AG09319 (cell line): ENCODE data around the gene LRRC27.

Experiments
- DNase-seq: peaks from one replicate; pipeline ENCODE4 v3.0.0-alpha.2; 2010; ENCODE audit warnings: low read depth; ENCODE audit errors: extremely low read depth
- TF ChIP-seq, protein P1 (sequence below): IDR thresholded peaks from 2 replicates; pipeline ENCODE4 v1.5.1; 2011; ENCODE audit warnings: low read depth, mild to moderate bottlenecking, inconsistent platforms, low read length, moderate library complexity

Gene LRRC27

DNA sequence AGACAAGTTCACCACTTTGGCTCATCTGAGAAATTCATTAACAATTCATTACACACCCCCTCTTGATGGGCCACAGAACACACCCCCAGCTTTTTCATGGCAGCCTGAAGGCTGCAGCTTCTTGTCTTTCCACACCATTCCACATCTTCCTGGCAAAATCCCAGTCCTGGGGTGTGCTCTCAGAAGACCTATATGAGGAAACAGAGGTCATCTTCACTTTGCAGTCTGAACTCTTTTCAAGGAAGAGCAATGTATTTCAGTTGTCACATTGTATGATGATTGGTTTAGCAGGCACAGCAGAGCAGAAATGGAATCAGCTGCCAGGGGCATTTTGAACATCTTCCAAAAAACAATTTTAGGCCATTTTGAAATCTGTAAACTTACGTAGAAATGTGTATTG is 7.8 kb upstream of the LRRC27 start:
- TF ChIP-seq, protein P1, sequence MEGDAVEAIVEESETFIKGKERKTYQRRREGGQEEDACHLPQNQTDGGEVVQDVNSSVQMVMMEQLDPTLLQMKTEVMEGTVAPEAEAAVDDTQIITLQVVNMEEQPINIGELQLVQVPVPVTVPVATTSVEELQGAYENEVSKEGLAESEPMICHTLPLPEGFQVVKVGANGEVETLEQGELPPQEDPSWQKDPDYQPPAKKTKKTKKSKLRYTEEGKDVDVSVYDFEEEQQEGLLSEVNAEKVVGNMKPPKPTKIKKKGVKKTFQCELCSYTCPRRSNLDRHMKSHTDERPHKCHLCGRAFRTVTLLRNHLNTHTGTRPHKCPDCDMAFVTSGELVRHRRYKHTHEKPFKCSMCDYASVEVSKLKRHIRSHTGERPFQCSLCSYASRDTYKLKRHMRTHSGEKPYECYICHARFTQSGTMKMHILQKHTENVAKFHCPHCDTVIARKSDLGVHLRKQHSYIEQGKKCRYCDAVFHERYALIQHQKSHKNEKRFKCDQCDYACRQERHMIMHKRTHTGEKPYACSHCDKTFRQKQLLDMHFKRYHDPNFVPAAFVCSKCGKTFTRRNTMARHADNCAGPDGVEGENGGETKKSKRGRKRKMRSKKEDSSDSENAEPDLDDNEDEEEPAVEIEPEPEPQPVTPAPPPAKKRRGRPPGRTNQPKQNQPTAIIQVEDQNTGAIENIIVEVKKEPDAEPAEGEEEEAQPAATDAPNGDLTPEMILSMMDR: no peak
- no peak for DNase-seq

DNA sequence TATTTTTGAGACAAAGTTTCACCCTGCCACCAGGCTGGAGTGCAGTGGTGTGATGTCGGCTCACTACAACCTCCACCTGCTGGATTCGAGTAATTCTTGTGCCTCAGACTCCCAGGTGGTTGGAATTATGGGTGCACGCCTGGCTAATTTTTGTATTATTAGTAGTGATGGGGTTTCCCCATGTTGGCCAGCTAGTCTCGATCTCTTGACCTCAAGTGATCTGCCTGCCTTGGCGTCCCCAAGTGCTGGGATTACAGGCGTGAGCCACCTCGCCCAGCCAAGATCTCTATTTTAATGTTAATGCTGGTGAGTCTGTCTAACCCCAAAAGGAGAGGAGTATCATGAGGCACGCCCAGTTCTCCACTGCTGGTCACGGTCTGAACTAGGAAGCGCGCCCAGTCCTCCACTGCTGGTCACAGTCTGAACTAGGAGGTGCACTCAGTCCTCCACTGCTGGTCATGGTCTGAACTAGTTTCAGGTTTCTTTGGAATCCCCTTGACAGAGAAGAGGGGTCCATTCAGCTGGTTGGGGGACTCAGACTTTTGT is 5.6 kb upstream of the LRRC27 start:
- DNase-seq: no peak
- TF ChIP-seq, protein P1: no peak

DNA sequence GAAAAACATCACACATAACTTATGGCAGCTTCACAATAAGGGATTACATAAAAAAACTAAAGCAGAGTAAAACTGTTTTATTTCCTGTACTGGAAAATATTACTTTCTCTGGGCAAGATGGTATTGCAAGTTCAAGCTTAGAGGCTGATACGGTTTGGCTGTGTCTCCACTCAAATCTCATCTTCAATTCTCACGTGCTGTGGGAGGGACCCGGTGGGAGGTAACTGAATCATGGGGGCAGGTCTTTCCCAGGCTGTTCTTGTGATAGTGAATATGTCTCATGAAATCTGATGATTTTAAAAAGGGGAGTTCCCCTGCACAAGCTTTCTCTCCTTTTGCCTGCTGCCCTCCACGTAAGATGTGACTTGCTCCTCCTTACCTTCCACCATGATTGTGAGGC is 5.1 kb upstream of the LRRC27 start:
- TF ChIP-seq, protein P1: no peak

DNA sequence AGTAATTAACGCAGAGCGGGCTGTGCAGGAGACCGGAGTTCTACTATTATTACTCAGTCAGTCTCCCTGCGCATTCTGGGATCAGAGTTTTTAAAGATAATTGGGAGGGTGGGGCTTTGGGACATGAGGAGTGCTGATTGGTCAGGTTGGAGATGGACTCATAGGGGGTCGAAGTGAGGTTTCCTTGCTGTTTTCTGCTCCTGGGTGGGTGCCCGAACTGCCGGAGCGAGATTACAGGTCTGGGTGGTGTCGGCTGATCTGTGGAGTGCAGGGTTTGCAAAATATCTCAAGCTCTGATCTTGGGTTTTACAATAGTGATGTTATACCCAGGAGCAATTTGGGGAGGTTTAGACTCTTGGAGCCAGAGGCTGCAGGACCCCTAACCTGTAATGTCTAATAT is 3.9 kb upstream of the LRRC27 start:
- no peak for DNase-seq
- TF ChIP-seq, protein P1: no peak

More for the DNA sequence above, 5.1 kb upstream of the LRRC27 start:
- no peak for DNase-seq

DNA sequence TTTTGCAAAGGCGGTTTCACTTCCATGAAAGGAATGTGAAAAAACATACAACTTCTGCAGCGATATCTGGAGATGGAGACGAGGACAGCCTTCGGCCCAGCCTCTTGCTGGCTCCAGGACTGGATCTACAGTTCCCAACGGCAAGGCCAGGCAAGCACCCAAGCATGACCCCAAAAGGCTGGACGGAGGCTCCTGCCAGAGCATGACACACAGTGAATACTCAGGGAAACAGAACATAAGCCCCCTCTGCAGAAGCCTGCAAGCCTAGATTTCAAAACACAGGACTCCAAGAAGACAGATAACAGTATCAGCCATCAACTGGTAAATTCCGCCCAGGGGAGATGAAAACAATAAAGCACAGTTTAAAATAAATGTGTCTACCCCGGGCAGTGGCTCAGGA is 3.3 kb upstream of the LRRC27 start:
- TF ChIP-seq, protein P1: no peak
- DNase-seq: no peak

DNA sequence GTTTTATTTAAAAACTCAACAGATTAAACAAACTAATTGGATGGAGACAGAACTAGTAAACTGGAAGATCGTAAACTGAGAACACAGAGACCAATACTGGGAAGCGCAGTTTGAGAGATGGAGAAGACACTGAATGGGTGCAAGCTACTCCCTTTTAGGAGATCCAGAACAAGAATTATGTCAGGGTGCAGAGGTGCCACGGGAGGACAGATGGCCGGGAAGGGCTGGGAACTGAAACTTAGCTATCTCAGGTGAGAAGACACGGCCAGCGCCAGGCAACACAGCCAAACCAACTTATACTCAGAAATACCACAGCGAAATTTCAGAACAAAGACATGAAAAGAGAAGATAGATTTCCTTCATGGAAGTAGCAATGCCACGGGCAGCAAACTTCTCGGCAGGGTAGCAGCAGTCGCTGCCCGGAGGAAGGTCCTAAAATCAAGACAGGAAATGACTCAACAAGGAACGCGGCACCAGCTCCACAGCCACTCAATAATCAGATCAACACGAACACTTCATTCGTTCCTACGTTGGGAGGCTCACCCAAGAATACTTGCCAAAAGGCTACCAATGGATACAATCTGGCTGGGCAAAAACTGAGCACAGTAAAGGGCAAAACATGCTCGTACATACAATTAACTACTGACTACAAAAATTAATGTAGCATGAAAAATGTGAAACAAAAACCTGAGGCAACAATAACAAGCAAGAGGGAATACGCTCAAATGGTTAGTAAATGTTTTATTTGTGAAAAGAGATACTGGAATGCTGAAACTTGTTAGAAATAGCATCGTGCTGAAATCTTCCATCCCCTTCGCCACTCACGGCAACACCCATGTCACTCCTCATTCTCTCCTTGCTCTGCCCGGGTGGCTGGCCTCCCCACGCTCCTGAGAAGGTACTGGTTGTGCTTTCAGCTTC is 2.2 kb upstream of the LRRC27 start:
- TF ChIP-seq, protein P1: no peak

DNA sequence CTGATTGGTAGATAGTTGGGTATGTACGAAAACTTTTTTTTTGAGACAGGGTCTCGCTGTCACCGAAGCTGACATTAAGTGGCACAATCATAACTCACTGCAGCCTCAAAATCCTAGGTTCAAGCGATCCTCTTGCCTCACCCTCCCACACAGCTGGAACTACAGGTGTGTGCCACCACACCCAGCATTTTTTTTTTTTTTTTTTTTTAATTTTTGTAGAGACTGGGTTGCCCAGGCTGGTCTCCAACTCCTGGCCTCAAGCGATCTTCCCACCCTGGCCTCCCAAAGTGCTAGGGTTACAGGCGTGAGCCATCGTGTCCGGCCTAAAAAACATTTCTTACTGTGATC is 1.5 kb upstream of the LRRC27 start:
- no peak for DNase-seq
- TF ChIP-seq, protein P1: no peak

More for the DNA sequence above, 2.2 kb upstream of the LRRC27 start:
- no peak for DNase-seq
